ENCODE data around the gene ACTL9.

The ACTL9 gene

DNA sequence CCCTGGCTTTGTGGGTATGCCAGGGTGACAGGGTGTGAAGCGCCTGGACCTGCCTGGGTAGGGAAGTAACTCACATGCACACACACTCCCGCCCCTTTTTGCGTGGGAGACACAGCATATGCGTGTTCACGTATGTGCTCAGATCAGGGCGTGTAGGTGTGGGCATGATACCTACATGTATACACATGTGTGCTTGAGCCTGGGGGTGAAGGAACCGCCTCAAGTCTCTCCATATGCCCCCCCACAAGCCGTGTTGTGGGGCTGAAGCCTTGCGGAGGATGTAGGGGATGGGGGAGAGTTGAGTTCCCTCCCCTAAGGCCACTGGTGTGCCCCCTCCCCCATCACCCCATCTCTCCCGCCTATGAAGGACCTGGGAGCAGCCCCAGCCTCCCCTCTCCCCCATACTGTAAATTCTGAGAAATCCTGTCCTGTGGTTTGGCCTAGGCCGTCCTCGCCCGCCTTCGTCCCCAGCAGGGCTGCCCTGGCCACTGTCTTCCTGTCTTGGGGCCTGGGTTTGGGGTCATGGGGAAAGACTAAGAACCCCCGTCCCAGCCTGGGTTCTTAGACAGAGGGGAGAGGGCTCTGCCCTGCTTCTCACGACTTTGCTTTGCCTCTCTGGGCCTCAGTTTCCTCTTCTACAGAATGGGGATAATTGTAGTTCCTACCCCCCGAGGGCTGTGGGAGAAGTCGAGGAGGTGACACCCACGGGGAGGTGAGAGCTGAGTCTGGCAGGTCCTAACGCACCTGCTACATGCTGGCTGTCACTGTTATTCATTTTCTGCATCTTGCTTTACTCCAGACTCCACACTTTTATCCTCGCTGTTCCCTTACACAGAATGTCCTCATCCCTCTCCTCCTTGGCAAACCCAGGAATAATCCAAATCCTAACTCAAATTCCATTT is 14.3 kb downstream of the ACTL9 start:
- DNase-seq: no peak

DNA sequence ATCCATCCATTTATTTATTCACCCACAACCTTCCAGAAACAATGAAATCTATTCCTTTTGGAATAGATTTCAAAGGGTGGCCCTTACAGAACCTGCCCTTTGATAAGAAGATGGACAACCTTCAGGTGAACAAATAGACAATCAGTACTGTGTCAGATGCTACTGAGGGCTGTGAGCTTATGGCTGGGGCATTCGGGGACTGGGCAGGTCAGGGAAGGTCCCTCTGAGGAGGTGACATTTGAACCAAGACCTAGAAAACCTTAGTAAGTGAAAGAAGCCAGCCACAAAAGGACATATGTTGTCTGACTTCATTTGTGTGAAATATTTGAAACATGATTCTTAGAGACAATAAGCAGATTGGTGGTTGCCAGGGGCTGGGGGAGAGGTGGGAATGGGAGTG is 15.7 kb downstream of the ACTL9 start:
- no peak for DNase-seq

DNA sequence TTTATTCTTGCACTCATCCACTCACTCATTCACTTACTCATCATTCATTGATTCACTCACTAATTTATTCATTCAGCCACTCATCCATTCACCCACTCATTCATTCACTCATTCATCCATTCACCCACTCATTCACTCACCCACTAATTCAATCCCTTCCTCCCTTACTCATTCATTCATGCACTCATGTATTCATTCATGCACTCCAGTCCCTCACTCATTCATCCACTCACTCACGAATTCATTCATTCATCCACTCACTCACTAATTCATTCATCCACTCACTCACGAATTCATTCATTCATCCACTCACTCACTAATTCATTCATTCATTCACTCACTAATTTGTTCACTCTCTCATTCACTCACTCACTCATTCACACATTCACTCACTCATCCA is 16.1 kb downstream of the ACTL9 start:
- DNase-seq: no peak

DNA sequence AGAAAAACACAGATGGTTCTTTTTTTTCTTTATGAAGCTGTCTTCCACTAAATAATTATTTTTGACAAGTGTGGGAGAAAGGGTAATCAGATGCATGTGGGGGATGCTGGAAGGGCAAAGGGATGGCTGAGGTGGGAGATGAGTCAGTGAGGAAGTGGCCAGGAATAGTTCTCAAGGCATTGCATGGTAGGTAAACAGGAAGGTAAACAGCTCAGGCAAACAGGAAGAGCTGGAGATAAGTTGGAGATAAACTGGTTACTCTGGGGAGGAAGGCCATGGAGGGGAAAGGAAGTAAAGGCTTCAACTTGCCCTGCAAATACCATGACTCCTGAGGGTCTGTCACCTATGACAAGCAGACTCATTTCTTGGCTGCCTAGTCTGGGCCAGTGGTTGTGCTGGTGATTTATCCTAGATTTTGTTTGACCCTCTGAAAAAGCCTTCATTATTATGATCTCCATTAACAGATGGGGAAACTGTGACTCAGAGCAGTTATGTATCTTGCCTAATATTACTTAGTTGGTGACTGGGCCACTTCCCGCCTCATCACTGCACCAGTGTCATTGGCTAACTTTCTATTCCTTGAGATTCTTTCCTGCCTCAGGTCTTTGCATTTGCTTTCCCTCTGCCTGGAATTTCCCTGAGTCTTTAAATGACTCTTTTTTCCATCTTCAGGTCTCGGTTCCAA is 17.1 kb downstream of the ACTL9 start:
- no peak for DNase-seq

DNA sequence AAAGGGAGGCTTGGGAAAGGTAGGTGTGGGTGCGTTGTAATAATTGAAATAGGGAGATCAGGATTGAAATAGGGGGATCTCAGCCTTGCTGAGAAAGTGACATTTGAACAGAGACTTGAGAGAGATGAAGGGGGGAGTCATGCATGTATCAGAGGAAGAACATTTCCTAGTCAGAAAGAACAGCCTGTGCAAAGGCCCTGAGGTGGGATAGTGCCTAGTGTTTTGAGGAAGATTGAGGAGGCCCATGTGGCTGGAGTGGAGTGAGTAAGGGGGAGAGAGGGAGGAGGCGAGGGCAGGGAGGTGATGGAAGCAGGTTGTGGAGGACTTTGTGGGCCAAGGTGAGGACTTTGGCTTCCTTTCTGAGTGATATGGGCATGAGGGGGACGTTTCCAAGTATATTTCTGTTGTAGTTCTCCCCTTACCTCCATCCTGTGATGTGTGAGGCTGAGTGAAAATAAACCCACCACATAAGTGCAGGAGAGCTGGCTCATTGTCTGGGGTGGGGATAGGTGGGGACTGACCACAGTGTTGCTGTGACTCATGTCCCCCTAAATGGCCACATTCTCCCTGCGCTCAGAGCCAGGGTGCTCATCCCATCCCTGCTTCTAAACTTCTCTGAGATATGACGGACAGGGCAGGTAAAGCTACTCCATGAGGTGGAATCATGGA is 17.8 kb downstream of the ACTL9 start:
- DNase-seq: no peak

DNA sequence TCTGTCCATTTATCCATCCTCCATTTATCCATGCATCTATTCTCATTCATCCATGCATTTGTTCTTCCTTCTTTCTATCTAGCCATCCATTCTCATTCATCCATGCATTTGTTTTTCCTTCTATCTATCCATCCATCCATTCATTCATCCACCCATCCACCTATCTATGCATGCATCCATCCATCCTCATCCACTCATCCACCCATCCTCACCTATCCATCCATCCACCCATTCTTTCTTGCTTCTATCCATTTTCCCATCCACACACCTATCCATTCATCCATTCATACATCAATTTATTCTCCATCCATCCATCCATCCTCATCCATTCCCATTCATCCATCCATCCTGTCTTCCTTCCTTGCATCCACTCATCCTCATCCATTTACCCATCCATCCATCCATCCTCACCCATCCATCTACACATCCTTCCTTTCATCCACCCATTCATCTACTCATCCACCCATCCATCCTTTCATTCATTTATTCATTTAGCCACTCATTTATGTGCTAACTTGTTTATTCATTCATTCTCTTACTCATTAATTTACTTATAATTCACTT is 20.3 kb downstream of the ACTL9 start:
- no peak for DNase-seq

DNA sequence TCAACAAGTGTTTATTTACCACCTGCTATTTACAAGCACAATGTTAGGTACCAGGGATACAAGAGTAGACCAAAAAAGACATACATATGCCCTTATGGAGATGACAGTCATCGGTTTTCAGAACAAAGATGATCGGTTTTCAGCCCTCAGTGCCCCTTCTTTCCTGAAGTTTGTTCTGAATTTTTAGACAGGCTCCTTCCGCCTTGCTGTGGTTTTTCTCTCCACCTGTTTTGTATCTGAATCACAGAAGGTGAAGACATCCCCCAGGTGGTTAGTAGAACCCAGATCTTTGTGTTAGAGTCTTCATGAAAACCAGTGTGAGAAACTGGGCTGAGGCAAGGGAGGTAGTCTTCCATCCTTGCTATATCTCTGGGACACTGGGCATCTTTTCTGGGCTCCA is 23.5 kb downstream of the ACTL9 start:
- no peak for DNase-seq

DNA sequence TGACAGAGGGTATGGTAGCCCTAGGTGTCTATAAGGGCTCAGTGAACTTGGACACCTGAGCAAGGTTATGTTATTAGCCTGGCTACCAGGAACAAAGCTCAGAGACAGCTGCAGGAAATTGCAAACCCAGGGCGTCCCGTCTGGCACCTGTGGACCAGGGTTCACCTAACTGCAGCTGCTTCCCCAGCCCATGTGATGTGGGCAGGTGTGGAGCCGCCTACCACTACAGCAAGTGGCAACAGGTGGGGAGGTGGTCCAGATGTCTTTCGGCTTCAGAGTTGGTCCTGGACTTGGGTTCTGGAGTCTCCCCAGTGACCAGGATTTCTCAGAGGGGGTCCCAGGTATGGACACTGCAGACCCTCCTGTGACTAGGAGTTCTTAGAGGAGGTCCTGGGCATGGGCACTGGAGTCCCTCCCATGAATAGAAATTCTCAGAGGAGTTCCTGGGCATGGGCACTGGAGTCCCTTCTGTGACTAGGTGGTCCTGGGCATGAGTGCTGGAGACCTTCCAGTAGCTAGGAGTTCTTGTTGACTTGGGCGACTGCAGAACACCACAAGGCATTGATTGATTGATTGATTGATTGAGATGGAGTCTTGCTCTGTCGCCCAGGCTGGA is 25.2 kb downstream of the ACTL9 start:
- no peak for DNase-seq

DNA sequence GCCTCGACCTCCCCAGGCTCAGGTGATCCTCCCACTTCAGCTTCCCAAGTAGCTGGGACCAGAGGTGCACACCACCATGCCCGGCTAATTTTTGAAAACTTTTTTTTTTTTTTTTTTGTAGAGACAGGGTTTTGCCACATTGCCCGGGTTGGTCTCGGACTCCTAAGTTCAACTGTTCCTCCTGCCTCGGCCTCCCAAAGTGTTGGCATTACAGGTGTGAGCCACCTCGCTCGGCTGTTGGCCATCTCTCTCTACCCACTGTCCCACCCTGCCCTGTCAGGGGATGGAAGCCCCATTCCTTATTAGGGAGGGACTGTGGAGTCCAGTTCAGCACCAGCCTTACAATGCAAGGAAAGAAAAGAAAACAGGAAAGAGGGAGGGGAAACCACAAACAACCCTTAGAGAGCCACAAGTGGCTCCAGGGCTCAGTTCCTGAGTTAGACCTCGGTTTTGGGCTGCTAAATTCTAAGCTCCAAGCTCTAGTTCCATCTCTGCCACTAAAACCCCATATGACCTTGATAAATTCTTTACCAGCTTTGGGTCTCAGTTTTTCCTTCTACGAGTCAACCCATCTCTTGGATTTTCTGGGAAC is 31.7 kb downstream of the ACTL9 start:
- no peak for DNase-seq

DNA sequence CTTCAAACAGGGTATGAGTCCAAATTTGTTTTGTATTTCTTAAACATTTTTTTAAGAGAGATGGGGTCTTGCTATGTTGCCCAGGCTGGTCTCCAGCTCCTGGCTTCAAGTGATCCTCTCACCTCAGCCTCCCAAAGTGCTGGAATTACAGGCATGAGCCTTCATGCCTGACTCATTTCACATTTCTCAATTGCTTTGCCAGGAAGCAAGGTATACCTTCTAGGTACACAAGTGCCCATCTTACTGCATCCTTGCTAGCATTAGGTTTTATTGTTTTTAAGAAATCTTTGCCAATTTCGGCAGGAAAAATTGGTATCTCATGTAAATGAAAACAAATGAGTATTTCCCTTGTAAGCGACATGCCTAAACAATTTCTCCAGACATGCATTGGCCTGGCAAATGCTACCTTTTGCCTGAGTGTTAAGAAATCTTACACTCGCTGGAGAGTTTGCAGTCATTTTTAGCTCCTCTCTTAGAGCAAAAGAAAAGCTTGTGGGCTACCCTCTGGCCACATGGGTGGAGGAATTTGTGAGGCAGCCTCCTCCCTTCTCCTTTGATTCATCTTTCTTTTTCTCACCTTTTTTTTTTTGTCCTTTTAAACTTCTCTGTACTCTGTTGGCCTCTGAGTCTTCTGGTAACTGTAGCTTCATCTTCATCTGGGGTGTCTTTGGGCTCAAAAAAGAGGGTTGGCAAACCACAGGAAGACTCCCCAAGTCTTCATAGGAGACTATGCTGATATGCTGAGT is 33.0 kb downstream of the ACTL9 start:
- no peak for DNase-seq

DNA sequence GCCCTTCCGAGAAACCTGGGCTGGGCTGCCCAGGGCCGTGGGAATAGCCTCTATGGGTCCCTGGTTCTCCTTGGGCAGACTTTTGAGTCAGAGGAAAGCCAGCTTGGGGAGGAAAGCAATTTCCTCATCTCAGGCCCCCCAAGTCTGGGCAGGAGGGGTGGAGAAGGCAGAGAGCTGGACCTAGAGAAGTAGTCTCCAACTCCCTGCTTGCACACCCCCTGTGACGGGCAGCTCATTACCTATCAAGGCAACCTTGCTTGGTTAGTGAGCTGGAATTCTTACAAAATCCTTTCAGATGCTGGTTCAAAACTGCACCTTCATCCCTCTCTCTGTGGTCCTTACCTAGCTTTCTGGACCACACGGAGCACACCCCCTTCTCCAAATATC is 33.9 kb downstream of the ACTL9 start:
- DNase-seq: no peak

DNA sequence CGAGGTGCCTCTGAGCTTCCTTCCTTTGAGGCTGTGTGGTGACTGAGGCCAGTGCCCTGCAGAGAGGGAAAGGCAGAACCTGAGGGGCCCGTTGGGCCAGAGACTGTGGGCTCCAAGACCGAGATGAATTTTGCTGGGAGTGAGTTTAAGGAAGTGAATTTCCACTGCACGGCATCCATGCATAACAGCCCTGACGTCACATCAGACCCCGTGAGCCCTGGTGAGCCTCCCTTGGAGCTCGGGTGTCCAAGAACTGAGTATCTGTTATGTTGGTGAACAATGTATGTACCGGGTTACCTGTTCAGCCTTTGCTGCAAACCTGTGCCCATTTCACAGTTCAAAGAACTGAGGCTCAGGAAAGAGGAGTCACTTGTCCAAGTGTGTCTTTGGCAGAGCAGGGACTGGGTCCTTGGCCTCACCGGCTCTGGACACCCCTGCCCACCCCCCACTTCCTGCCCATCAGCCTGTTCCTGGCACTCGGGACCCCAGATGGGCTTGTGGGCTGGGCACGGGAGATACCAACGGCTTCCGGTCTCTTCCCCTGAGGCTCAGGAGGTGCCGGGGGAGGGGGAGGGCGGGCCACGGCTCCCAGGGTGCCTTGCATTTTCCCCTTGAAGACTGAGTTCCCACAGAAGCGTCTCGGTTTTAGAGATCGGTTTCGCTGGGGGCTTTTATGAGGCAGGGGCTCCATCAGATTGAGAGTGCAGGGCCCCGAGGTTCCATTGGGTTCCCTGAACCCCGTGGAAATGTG is 34.5 kb downstream of the ACTL9 start:
- no peak for DNase-seq

DNA sequence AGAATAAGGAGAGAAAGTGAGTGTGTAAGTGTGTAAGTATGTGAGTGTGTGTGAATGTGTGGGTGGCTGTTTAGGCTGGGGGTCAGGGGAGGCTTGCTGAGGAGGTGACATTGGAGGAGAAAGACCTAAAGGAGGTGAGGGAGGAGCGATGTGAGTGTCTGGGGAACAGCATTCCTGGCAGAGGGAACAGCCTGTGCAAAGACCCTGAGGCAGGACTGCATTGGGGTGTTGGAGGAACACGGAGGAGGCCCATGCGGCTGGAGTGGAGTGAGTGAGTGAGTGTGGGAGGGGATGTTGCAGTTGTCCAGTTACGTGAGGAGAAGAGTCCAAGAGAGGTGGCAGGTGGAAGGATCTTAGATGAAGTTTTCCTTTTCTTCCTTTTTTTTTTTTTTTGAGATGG is 36.3 kb downstream of the ACTL9 start:
- no peak for DNase-seq

DNA sequence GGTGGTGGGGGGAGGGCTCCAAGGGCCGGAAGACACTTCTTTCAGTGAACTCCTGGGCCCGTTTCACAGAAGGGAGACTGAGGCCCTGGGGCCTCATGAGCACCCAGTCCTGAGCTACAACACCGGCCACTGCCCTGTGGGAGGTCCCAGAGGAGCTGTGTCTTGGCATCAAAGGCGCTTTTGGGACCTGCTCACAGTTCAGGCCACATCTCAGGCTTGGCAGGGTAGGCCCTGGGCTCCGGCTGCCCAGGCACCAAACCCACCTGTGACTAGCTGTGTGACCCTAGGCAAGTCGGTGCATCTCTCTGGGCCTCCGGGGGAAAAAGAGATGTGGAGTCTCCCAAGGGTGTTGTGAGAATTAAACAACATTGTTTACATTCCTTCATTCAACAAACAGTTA is 38.7 kb downstream of the ACTL9 start:
- no peak for DNase-seq

DNA sequence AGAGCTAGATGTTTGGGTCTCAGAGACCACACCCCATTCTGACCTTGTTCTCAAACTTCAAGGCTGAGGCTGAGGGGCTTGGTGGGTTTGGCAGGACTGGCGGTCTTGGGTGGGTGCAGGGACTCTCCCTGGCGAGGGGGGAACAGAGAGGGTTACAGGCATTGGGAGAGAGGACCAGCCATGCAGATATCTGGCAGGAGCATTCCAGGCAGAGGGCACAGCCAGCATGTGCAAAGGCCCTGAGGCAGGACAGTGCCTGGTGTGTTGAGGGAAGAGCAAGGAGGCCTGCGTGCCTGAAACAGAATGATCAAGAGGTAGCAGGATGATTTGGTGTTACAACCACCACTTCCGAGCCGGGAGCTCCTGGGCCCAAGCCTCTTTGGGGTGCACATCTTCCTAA is 40.7 kb downstream of the ACTL9 start:
- no peak for DNase-seq

DNA sequence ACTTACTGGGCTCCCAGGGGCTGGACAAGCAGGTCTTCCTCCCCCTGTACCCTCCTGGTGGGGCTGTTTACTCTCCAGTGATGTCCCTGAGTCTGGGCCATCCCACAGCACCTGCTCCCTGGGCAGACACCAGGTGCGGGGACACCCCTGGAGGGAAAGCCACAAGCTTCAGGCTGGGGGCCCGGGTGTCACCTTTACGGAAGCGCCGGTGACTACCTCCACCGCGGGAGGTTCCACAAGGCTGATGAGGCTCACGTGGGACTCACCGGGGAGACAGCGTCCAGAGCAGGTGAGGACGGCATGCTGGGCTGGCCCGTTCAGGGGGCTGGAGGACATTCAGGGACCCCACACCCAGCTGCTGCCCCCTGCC is 43.3 kb downstream of the ACTL9 start:
- DNase-seq: no peak

DNA sequence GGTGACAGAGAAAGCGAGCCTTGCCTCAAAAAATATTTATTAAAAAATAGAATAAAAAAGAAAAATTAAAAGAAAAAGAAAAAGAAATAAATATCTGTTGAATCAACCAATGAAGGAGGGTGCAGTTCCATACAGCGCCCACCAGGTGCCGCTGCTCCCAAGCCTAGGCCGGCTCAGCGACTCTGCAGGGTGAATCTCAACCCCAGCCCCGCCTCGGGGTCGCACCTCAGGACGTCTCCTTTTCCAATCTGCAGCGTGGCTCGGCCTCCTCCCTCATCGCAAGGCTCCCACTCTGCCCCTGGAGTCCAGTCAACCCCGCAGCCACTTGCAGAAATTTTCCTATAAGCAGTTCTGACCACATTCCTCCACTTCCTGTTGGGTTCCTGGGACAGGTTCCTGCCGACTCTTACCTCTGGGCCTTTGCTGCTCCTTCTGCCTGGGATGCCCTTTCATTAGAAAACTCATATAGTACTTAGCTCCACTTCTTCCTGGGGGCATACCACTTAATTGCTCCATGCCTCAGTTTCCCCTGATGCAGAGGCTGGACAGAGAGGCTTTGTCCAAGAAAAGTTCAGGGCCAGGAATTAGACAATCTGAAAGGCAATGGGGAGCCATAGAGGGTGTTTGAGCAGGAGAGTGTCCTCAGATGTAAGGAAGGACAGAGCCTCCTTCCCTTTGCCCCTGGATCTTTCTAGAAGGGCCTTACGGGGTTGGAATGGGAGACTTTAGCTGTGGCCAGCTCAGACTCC is 43.8 kb downstream of the ACTL9 start:
- DNase-seq: no peak

DNA sequence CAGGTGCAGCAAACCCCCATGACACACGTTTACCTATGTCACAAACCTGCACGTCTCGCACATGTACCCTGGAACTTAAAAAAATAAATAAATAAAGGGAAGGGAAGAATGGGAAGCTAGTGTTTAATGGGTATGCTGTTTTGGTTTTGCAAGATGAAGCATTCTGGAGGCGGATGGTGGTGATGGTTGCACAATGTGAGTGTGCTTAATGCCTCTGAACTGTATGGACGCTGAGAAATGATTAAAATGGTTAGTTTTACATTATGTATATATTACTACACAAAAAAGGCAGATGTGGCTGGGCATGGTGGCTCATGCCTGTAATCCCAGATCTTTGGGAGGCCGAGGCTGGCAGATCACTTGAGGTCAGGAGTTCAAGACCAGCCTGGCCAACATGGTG is 50.4 kb downstream of the ACTL9 start:
- DNase-seq: no peak
